Peyer's patch (tissue), 4 donors: ENCODE measurements around the gene E2F4.

Experiments used
- POLR2A ChIP-seq, 2 donors: fragments of 450-650 bp; IDR thresholded peaks; one replicate each; pipeline ENCODE4 v1.5.1; 2017; ENCODE audit warnings: antibody characterized with exemption in 2 of 2, mild to moderate bottlenecking in 2 of 2, moderate library complexity in 2 of 2
- TF ChIP-seq, protein P1 (sequence below), 6 experiments: fragments of 450-650 bp in 4 of 6; fragments of 200-600 bp in 2 of 6; sonication (generic) in 1 of 6; IDR thresholded peaks; one replicate each; pipeline ENCODE4 v1.5.1; 2017 to 2019; ENCODE audit warnings: antibody characterized with exemption in 6 of 6, mild to moderate bottlenecking in 3 of 6, moderate library complexity in 1 of 6

DNA sequence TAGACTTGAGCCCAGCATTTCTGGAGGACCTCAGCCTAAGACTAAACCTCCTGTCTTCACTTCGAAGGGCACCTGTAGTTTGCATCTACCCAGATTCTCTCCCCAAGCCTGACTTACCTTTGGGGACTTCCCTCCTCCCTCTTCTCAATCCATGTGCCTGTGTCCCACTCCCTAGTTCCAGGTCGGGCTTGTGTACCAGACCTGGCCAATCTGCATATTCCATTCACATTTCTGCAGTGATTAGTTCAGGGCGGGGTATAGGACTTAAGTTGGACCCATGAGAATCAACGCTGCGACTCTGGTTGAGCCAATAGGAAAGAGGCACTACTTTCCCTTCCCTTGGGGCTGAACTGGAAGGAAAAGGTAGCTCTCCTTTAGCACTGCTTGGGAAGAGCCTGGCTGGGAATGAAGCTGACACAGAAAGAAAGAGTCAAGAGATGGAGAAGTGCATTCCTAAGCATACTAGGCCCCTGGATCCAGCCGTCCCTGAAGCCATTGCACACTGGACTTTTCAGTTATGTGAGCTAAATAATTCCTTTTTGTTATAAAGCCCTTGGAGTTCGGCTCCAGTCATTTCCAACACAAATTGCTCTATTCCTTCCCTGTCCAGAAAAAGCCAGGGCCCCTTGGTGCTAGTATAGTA, 34.7 kb upstream of the E2F4 start:
- TF ChIP-seq, protein P1, sequence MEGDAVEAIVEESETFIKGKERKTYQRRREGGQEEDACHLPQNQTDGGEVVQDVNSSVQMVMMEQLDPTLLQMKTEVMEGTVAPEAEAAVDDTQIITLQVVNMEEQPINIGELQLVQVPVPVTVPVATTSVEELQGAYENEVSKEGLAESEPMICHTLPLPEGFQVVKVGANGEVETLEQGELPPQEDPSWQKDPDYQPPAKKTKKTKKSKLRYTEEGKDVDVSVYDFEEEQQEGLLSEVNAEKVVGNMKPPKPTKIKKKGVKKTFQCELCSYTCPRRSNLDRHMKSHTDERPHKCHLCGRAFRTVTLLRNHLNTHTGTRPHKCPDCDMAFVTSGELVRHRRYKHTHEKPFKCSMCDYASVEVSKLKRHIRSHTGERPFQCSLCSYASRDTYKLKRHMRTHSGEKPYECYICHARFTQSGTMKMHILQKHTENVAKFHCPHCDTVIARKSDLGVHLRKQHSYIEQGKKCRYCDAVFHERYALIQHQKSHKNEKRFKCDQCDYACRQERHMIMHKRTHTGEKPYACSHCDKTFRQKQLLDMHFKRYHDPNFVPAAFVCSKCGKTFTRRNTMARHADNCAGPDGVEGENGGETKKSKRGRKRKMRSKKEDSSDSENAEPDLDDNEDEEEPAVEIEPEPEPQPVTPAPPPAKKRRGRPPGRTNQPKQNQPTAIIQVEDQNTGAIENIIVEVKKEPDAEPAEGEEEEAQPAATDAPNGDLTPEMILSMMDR (IDR thresholded peaks at IDR 0.05): no peak
- no peak for TF ChIP-seq POLR2A (IDR thresholded peaks at IDR 0.05)
